HG03520 (cell line): ENCODE measurements around the gene IGFBP2.

Experiments
- ATAC-seq: cut with Tn5 transposase; IDR thresholded peaks from one replicate; pipeline ENCODE4 v1.9.1; 2021; ENCODE audit warnings: mild to moderate bottlenecking, moderate library complexity; ENCODE audit not compliant: unreplicated experiment

IGFBP2 gene

GRCh38 chr2:216636551-216637450, 3.6 kb downstream of the IGFBP2 start:
- no peak for ATAC-seq

- no peak for ATAC-seq
These were observed 4.3 kb downstream of the IGFBP2 start for GRCh38 chr2:216637472-216637871.

GRCh38 chr2:216643986-216644659, 10.9 kb downstream of the IGFBP2 start:
- ATAC-seq, result no peak

- ATAC-seq, result no peak
These were observed 11.8 kb downstream of the IGFBP2 start for GRCh38 chr2:216644842-216645635.

GRCh38 chr2:216645636-216645950, 12.4 kb downstream of the IGFBP2 start:
- ATAC-seq, result no peak

- ATAC-seq, result no peak
These were observed 12.9 kb downstream of the IGFBP2 start for GRCh38 chr2:216646116-216646515.

- ATAC-seq, result no peak
These were observed 14.9 kb downstream of the IGFBP2 start for GRCh38 chr2:216648105-216648504.

- ATAC-seq, result no peak
These were observed 16.4 kb downstream of the IGFBP2 start for GRCh38 chr2:216649574-216649973.

GRCh38 chr2:216650626-216651257, 17.5 kb downstream of the IGFBP2 start:
- ATAC-seq, result no peak

- ATAC-seq, result no peak
These were observed 18.2 kb downstream of the IGFBP2 start for GRCh38 chr2:216651351-216651881.

- ATAC-seq, result no peak
These were observed 19.3 kb downstream of the IGFBP2 start for GRCh38 chr2:216652566-216652965.

- no peak for ATAC-seq
These were observed 20.0 kb downstream of the IGFBP2 start for GRCh38 chr2:216653093-216653799.

- ATAC-seq, result no peak
These were observed 20.7 kb downstream of the IGFBP2 start for GRCh38 chr2:216653931-216654365.

- ATAC-seq, result no peak
These were observed 21.4 kb downstream of the IGFBP2 start for GRCh38 chr2:216654528-216655052.

GRCh38 chr2:216657086-216657855, 24.1 kb downstream of the IGFBP2 start:
- no peak for ATAC-seq

- ATAC-seq, result no peak
These were observed 24.8 kb downstream of the IGFBP2 start for GRCh38 chr2:216657980-216658379.

GRCh38 chr2:216658757-216659156, 25.5 kb downstream of the IGFBP2 start:
- no peak for ATAC-seq

- no peak for ATAC-seq
These were observed 26.1 kb downstream of the IGFBP2 start for GRCh38 chr2:216659276-216659675.

- no peak for ATAC-seq
These were observed 27.3 kb downstream of the IGFBP2 start for GRCh38 chr2:216660496-216660895.
